Neural progenitor cell (in vitro differentiated cells): Measurements from ENCODE around the gene TGFB2.

Experiments
- CTCF ChIP-seq: fragments of 200-600 bp; sonication (generic); IDR thresholded peaks from 2 replicates; pipeline ENCODE4 v1.5.1; 2017; ENCODE audit warnings: antibody characterized with exemption, mild to moderate bottlenecking
- EZH2 ChIP-seq: fragments of 200-600 bp; sonication (generic); IDR thresholded peaks from 2 replicates; pipeline ENCODE4 v1.6.1; 2017; ENCODE audit warnings: antibody characterized with exemption, mild to moderate bottlenecking, moderate library complexity

GRCh38 chr1:218322762-218323161 lies 22.4 kb upstream of the TGFB2 start:
- TF ChIP-seq CTCF = no peak
- no peak for TF ChIP-seq EZH2
